Amygdala (tissue), 56 donors: Measurements from ENCODE around the gene PDXDC1.
A peak's percentile ranks its signal among the peaks of the same experiment; 100 is the strongest.
"Not testable (repeated sequence)": the region's sequence is repeated elsewhere in the genome, so short reads cannot be mapped to it uniquely, and the experiment has no call there.

Source experiments
- DNase-seq, 56 donors: peaks; one replicate each; lab custom pipeline; 2025; lab: John Stamatoyannopoulos, UW

The PDXDC1 gene

GRCh38 chr16:14969795-14970194 is 5.0 kb upstream of the PDXDC1 start:
- DNase-seq: not testable (repeated sequence)

GRCh38 chr16:14971621-14972228 is 3.1 kb upstream of the PDXDC1 start:
- not testable (repeated sequence) for DNase-seq

- not testable (repeated sequence) for DNase-seq
Observed at GRCh38 chr16:14973785-14974322, 972 bp upstream of the PDXDC1 start.

GRCh38 chr16:14974331-14974655 is 533 bp upstream of the PDXDC1 start:
- not testable (repeated sequence) for DNase-seq

- DNase-seq: peak in 22 of 56 donors; percentile 13 to 66 (median 32)
Observed at GRCh38 chr16:14975418-14976194, 780 bp downstream of the PDXDC1 start.

GRCh38 chr16:14976971-14977736 is 2.3 kb downstream of the PDXDC1 start:
- DNase-seq: not testable (repeated sequence)

- DNase-seq: not testable (repeated sequence)
Observed at GRCh38 chr16:14978281-14978680, 3.5 kb downstream of the PDXDC1 start.

GRCh38 chr16:14978908-14979307 is 4.1 kb downstream of the PDXDC1 start:
- DNase-seq: not testable (repeated sequence)

GRCh38 chr16:14981234-14981633 is 6.4 kb downstream of the PDXDC1 start:
- DNase-seq: not testable (repeated sequence)

- not testable (repeated sequence) for DNase-seq
Observed at GRCh38 chr16:14982521-14982920, 7.7 kb downstream of the PDXDC1 start.

- not testable (repeated sequence) for DNase-seq
Observed at GRCh38 chr16:14988092-14988491, 13.3 kb downstream of the PDXDC1 start.

- DNase-seq: not testable (repeated sequence)
Observed at GRCh38 chr16:14988661-14989191, 13.9 kb downstream of the PDXDC1 start.

GRCh38 chr16:14989291-14990281 is 14.8 kb downstream of the PDXDC1 start:
- peak in 7 of 56 donors; percentile 7 to 38 (median 28) for DNase-seq

- DNase-seq: not testable (repeated sequence)
Observed at GRCh38 chr16:14993277-14994151, 18.7 kb downstream of the PDXDC1 start.

- not testable (repeated sequence) for DNase-seq
Observed at GRCh38 chr16:14996702-14997101, 21.9 kb downstream of the PDXDC1 start.

- DNase-seq: not testable (repeated sequence)
Observed at GRCh38 chr16:14998300-14998699, 23.5 kb downstream of the PDXDC1 start.

GRCh38 chr16:14999845-15000244 is 25.0 kb downstream of the PDXDC1 start:
- DNase-seq: not testable (repeated sequence)

GRCh38 chr16:15002448-15002847 is 27.6 kb downstream of the PDXDC1 start:
- not testable (repeated sequence) for DNase-seq
